ENCODE data around the gene ZACN.

ZACN gene

GRCh38 chr17:76089680-76090516 lies 10.9 kb downstream of the ZACN start:
- DNase-seq (ENCODE audit: low spot score in 2 of 2) (no peak), ATAC-seq (replicated peaks; ENCODE audit: extremely low read depth, poor library complexity, severe bottlenecking) (no peak)
- Mint-ChIP-seq H3K9me3 (no peaks in the 10 kb centered on the region), H3K4me1 (no peaks in the 10 kb centered on the region), H3K27me3 (no peaks in the 10 kb centered on the region), H3K4me3 (no peak overlapping the region), H3K27ac (ENCODE audit: low read depth) (peak overlapping the region; percentile 67), H3K36me3 (ENCODE audit: insufficient read depth) (peaks cover 25% of the 10 kb centered on the region)

GRCh38 chr17:76090517-76091129 lies 11.6 kb downstream of the ZACN start:
- Mint-ChIP-seq H3K4me3 (no peak overlapping the region), H3K27ac (ENCODE audit: low read depth) (no peak overlapping the region), H3K4me1 (no peaks in the 10 kb centered on the region), H3K9me3 (no peaks in the 10 kb centered on the region), H3K27me3 (no peaks in the 10 kb centered on the region), H3K36me3 (ENCODE audit: insufficient read depth) (peaks cover 23% of the 10 kb centered on the region)
- ATAC-seq (replicated peaks; ENCODE audit: extremely low read depth, poor library complexity, severe bottlenecking) (no peak), DNase-seq (ENCODE audit: low spot score in 2 of 2) (no peak)

GRCh38 chr17:76091526-76092286 lies 12.7 kb downstream of the ZACN start:
- Mint-ChIP-seq H3K36me3 (ENCODE audit: insufficient read depth) (peaks cover 28% of the 10 kb centered on the region), H3K27ac (ENCODE audit: low read depth) (no peak overlapping the region), H3K4me3 (no peak overlapping the region), H3K9me3 (no peaks in the 10 kb centered on the region), H3K4me1 (no peaks in the 10 kb centered on the region), H3K27me3 (no peaks in the 10 kb centered on the region)
- ATAC-seq (replicated peaks; ENCODE audit: extremely low read depth, poor library complexity, severe bottlenecking) (no peak), DNase-seq (ENCODE audit: low spot score in 2 of 2) (no peak)

GRCh38 chr17:76092526-76093413 lies 13.8 kb downstream of the ZACN start:
- H3K4me1 Mint-ChIP-seq, result no peaks in the 10 kb centered on the region

GRCh38 chr17:76094046-76094445 lies 15.1 kb downstream of the ZACN start:
- H3K9me3 Mint-ChIP-seq, result no peaks in the 10 kb centered on the region
- ATAC-seq (replicated peaks; ENCODE audit: extremely low read depth, poor library complexity, severe bottlenecking), result no peak
- H3K4me3 Mint-ChIP-seq, result no peak overlapping the region
- no peaks in the 10 kb centered on the region for H3K4me1 Mint-ChIP-seq
- DNase-seq (ENCODE audit: low spot score in 2 of 2), result no peak
- no peaks in the 10 kb centered on the region for H3K27me3 Mint-ChIP-seq
- peaks cover 47% of the 10 kb centered on the region for H3K36me3 Mint-ChIP-seq (ENCODE audit: insufficient read depth)
- no peak overlapping the region for H3K27ac Mint-ChIP-seq (ENCODE audit: low read depth)

More at GRCh38 chr17:76092526-76093413, 13.8 kb downstream of the ZACN start:
- no peak overlapping the region for H3K4me3 Mint-ChIP-seq
- ATAC-seq (replicated peaks; ENCODE audit: extremely low read depth, poor library complexity, severe bottlenecking) (no peak), DNase-seq (ENCODE audit: low spot score in 2 of 2) (no peak)
- H3K27ac Mint-ChIP-seq (ENCODE audit: low read depth), result no peak overlapping the region
- peaks cover 35% of the 10 kb centered on the region for H3K36me3 Mint-ChIP-seq (ENCODE audit: insufficient read depth)
- H3K27me3 Mint-ChIP-seq, result no peaks in the 10 kb centered on the region
- H3K9me3 Mint-ChIP-seq, result no peaks in the 10 kb centered on the region

- no peak overlapping the region for H3K27ac Mint-ChIP-seq (ENCODE audit: low read depth)
- H3K27me3 Mint-ChIP-seq, result no peaks in the 10 kb centered on the region
- no peak overlapping the region for H3K4me3 Mint-ChIP-seq
- peaks cover 61% of the 10 kb centered on the region for H3K36me3 Mint-ChIP-seq (ENCODE audit: insufficient read depth)
- DNase-seq (ENCODE audit: low spot score in 2 of 2), result no peak
- no peaks in the 10 kb centered on the region for H3K9me3 Mint-ChIP-seq
- H3K4me1 Mint-ChIP-seq, result peaks cover 6% of the 10 kb centered on the region
- ATAC-seq (replicated peaks; ENCODE audit: extremely low read depth, poor library complexity, severe bottlenecking), result no peak
Measured at GRCh38 chr17:76095943-76096342, 17.0 kb downstream of the ZACN start.

- Mint-ChIP-seq H3K27ac (ENCODE audit: low read depth) (peak overlapping the region; percentile 32), H3K36me3 (ENCODE audit: insufficient read depth) (peaks cover 58% of the 10 kb centered on the region), H3K9me3 (no peaks in the 10 kb centered on the region)
Measured at GRCh38 chr17:76097716-76098295, 18.8 kb downstream of the ZACN start.

GRCh38 chr17:76102944-76103273 lies 23.9 kb downstream of the ZACN start:
- Mint-ChIP-seq H3K4me1 (peaks cover 28% of the 10 kb centered on the region), H3K27me3 (no peaks in the 10 kb centered on the region), H3K36me3 (ENCODE audit: insufficient read depth) (peaks cover 34% of the 10 kb centered on the region), H3K4me3 (peak overlapping the region; percentile 98), H3K9me3 (no peaks in the 10 kb centered on the region), H3K27ac (ENCODE audit: low read depth) (peak overlapping the region; percentile 95)
- no peak for ATAC-seq (replicated peaks; ENCODE audit: extremely low read depth, poor library complexity, severe bottlenecking)
- no peak for DNase-seq (ENCODE audit: low spot score in 2 of 2)

More at GRCh38 chr17:76097716-76098295, 18.8 kb downstream of the ZACN start:
- Mint-ChIP-seq H3K27me3 (no peaks in the 10 kb centered on the region), H3K4me3 (no peak overlapping the region), H3K4me1 (peaks cover 17% of the 10 kb centered on the region)
- DNase-seq (ENCODE audit: low spot score in 2 of 2) (no peak), ATAC-seq (replicated peaks; ENCODE audit: extremely low read depth, poor library complexity, severe bottlenecking) (no peak)

GRCh38 chr17:76103274-76104139 lies 24.5 kb downstream of the ZACN start, which contains the start of gene EXOC7:
EXOC7 (minus strand) TSS chr17:76103787; CDS start chr17:76103692, 95 bp downstream.
- DNase-seq (ENCODE audit: low spot score in 2 of 2), result peak; percentile 88 to 90
- peak within 1 kb of the TSS; percentile 98 for H3K4me3 Mint-ChIP-seq
- peaks cover 29% of the 10 kb centered on the region for H3K36me3 Mint-ChIP-seq (ENCODE audit: insufficient read depth)
- H3K27ac Mint-ChIP-seq (ENCODE audit: low read depth), result peak within 1 kb of the TSS; percentile 95
- peak; percentile 92 for ATAC-seq (replicated peaks; ENCODE audit: extremely low read depth, poor library complexity, severe bottlenecking)
- no peaks in the 10 kb centered on the region for H3K27me3 Mint-ChIP-seq
- no peaks in the 10 kb centered on the region for H3K9me3 Mint-ChIP-seq
- H3K4me1 Mint-ChIP-seq, result peaks cover 28% of the 10 kb centered on the region

- DNase-seq (ENCODE audit: low spot score in 2 of 2), result no peak
- H3K27ac Mint-ChIP-seq (ENCODE audit: low read depth), result peak overlapping the region; percentile 95
- peaks cover 21% of the 10 kb centered on the region for H3K36me3 Mint-ChIP-seq (ENCODE audit: insufficient read depth)
- no peaks in the 10 kb centered on the region for H3K9me3 Mint-ChIP-seq
- H3K4me1 Mint-ChIP-seq, result peaks cover 28% of the 10 kb centered on the region
- peak overlapping the region; percentile 98 for H3K4me3 Mint-ChIP-seq
- no peak for ATAC-seq (replicated peaks; ENCODE audit: extremely low read depth, poor library complexity, severe bottlenecking)
- no peaks in the 10 kb centered on the region for H3K27me3 Mint-ChIP-seq
Measured at GRCh38 chr17:76104140-76104895, 25.3 kb downstream of the ZACN start.

GRCh38 chr17:76104896-76105231 lies 25.9 kb downstream of the ZACN start:
- no peak for ATAC-seq (replicated peaks; ENCODE audit: extremely low read depth, poor library complexity, severe bottlenecking)
- peaks cover 17% of the 10 kb centered on the region for H3K36me3 Mint-ChIP-seq (ENCODE audit: insufficient read depth)
- H3K4me1 Mint-ChIP-seq, result peaks cover 26% of the 10 kb centered on the region
- DNase-seq (ENCODE audit: low spot score in 2 of 2), result no peak
- H3K27ac Mint-ChIP-seq (ENCODE audit: low read depth), result peak overlapping the region; percentile 72
- H3K4me3 Mint-ChIP-seq, result peak overlapping the region; percentile 98
- no peaks in the 10 kb centered on the region for H3K27me3 Mint-ChIP-seq
- H3K9me3 Mint-ChIP-seq, result no peaks in the 10 kb centered on the region
